HG02623 (cell line): ENCODE measurements around the gene DCC.

Source experiments
- ATAC-seq: cut with Tn5 transposase; IDR thresholded peaks from one replicate; pipeline ENCODE4 v1.9.1; 2021; ENCODE audit warnings: moderate library complexity; ENCODE audit not compliant: unreplicated experiment

Gene DCC

GRCh38 chr18:53556450-53556849 lies 1216.5 kb downstream of the DCC start:
- no peak for ATAC-seq

- no peak for ATAC-seq
These were observed 1220.5 kb downstream of the DCC start for GRCh38 chr18:53560546-53560945.

- ATAC-seq: no peak
These were observed 1226.6 kb downstream of the DCC start for GRCh38 chr18:53566626-53567025.

GRCh38 chr18:53567929-53568574 lies 1228.1 kb downstream of the DCC start:
- ATAC-seq: no peak
